HL-60/S4 treated with retinoic acid at 250 ng/mL for 4 days and 3 days (cell line): Measurements from ENCODE around the gene PNLDC1.
"Not testable (repeated sequence)": the region's sequence is repeated elsewhere in the genome, so short reads cannot be mapped to it uniquely, and the experiment has no call there.

ENCODE experiments used
- in situ Hi-C: fragments of 300-500 bp; cut with MboI; formaldehyde crosslinking; loops from 2 replicates; pipeline ENCODE4 v1.7.0; 2022; ENCODE audit warnings: low sequenced_read_pairs

The PNLDC1 gene

DNA sequence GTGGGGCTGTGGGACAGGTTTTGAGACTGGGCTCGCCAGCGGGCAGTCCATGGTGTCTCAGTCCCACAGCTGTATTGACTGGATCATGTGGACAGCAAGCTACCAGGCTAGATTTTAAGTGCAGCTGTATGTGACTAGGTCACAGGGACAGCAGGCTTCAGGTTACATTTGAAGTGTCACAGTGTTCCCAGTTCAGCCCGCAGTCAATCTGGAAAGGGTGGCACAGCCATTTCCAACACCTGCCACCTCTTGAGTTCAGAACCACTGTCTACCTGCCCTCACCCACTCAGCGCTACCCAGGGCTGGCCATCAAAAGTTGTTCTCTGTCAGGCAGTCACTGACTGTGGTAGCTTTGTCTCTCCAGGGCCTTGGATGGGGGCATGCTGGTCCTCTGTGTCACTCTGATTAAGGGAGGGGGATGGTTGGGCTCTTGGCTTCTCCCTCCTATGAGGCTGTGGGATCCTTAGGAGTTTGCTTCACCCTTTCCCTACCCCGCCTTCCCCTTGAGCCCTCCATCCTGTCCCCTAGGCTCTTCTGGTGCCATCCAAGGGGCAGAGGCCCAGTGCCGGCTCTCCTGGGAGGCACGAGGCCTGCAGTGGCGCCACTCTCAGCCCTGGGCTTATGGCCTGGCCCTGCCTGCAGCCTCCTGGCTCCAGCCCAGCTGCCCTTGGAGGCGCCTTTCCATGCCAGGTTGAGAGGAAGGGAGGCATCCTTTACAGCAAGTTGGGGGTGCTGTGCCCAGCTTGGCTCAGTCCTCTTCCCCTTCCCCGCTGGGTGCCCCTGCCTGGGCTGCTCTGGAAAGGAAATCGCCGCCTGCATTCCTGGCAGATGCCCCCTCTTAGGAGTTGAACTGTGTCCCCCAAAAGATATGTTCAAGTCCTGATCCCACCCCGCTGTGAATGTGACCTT, 44.9 kb downstream of the PNLDC1 start:
- in situ Hi-C loops, result no loop called here

- in situ Hi-C loops, result not testable (repeated sequence)
These were observed 48.5 kb downstream of the PNLDC1 start for GRCh38 chr6:159848552-159848951.

DNA sequence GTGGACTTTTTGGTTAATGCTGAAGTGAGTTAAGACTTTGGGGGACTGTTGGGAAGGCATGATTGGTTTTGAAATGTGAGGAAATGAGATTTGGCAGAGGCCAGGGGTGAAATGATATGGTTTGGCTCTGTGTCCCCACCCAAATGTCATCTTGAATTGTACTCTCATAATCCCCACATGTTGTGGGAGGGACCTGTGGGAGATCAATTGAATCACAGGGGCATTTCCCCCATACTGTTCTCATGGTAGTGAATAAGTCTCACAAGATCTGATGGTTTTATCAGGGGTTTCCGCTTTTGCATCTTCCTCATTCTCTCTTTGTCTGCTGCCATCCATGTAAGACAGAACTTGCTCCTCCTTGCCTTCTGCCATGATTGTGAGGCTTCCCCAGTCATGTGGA, 49.8 kb downstream of the PNLDC1 start:
- in situ Hi-C loops, result not testable (repeated sequence)

DNA sequence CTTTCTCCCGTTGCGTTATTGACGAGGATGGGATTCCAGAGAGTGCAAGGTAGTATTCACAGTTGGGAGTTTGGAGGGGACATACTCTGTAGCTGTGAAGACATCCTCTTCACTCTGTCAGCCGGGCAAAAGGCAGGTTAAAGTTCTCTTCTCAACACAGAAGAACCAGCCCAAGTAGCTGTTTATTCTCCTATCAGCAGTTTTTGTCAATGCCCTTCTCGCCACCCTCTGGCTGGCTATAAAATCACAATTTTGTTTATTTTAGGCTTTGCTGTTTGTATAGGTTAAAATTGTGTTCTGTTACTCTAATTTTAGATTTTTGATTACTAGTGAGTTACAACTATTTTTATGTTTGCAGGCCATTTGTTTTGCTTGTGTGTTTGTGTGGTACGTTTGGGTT, 52.8 kb downstream of the PNLDC1 start:
- in situ Hi-C loops, result no loop called here

DNA sequence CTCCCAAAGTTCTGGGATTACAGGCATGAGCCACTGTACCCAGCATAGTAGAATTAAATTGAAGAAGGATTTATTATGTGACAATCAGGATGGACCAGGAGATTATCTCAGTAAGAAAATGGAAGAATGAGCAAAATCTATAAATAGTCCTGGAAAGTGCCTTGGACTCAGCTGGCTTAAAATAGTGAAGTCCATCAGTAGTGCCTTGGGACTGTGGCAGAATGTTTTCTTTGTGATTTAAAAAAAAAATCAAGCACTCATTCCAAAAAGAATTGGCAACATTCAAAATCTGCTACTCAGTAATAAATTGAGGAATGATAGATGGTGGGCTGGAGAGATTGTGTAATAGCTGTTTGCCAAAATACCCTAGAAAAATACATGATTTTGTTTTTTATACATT, 53.7 kb downstream of the PNLDC1 start:
- in situ Hi-C loops, result no loop called here

DNA sequence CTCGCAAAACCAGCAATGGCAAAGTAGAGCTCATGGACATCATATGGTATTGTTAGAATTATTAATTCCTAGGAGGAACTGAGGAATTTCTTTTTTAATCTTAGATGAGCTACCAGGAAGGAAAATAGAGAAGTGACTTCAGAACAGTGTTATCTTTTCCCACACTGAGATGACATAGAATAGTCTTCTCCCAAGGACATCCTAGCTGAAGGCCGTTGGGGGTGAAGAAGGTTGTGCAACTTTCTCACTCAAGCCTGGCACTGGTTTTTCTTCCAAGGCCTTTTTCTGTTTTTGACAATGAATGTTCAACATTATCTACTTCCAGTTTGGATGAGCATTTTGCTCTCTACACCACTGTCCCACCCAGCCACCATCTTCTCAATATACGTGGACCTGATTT, 54.9 kb downstream of the PNLDC1 start:
- in situ Hi-C loops, result no loop called here

DNA sequence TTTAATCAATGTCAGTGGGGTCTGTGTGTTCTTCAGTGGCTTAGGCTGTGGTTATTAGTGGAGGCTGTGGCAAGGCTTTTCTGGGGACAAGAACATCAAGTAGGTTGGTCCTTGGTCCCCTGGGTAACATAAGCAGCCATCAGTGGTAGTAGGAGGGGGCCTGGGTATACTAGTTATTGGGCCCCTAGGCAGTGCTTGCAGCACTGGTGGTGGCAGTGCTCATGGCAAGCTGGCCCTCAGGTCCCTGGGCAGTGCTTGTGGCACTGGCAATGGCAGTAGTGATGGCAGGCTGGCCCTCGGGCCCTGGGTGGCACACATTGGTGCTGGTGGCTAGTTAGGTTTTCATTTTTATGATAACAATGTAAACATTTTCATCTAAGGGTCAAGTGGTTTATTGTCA, 58.2 kb downstream of the PNLDC1 start:
- in situ Hi-C loops, result no loop called here

GRCh38 chr6:159860482-159860881, 60.4 kb downstream of the PNLDC1 start:
- in situ Hi-C loops, result loop anchor here (10.0 kb wide), 1 partner anchor 594 kb away; no protein-coding TSS in a partner anchor

DNA sequence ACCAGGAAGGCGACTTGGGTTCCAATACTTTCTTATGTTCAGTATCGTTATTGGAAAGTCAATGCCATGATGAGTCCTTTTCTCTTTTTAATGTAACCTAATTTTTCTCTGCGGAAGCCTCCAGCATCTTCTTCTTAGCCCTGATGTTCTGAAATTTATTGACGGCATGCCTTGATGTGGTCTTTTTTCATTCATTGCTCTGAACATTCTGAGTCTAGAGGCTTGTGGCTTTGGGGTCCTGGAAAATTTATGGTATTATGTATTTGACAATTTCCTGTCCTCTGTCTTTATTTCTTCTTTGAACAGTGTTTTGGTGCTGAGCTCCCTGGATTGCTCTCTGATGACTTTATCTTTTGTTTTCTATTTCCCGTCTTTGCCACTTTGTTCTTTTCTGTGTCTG, 62.0 kb downstream of the PNLDC1 start:
- in situ Hi-C loops, result loop anchor here (10.0 kb wide), 1 partner anchor 593 kb away; no protein-coding TSS in a partner anchor

- in situ Hi-C loops, result loop anchor here (10.0 kb wide), 1 partner anchor 591 kb away; no protein-coding TSS in a partner anchor
These were observed 63.3 kb downstream of the PNLDC1 start for GRCh38 chr6:159863341-159863740.

GRCh38 chr6:159865226-159865920, 65.3 kb downstream of the PNLDC1 start:
- in situ Hi-C loops, result loop anchor here (10.0 kb wide), 1 partner anchor 589 kb away; no protein-coding TSS in a partner anchor

DNA sequence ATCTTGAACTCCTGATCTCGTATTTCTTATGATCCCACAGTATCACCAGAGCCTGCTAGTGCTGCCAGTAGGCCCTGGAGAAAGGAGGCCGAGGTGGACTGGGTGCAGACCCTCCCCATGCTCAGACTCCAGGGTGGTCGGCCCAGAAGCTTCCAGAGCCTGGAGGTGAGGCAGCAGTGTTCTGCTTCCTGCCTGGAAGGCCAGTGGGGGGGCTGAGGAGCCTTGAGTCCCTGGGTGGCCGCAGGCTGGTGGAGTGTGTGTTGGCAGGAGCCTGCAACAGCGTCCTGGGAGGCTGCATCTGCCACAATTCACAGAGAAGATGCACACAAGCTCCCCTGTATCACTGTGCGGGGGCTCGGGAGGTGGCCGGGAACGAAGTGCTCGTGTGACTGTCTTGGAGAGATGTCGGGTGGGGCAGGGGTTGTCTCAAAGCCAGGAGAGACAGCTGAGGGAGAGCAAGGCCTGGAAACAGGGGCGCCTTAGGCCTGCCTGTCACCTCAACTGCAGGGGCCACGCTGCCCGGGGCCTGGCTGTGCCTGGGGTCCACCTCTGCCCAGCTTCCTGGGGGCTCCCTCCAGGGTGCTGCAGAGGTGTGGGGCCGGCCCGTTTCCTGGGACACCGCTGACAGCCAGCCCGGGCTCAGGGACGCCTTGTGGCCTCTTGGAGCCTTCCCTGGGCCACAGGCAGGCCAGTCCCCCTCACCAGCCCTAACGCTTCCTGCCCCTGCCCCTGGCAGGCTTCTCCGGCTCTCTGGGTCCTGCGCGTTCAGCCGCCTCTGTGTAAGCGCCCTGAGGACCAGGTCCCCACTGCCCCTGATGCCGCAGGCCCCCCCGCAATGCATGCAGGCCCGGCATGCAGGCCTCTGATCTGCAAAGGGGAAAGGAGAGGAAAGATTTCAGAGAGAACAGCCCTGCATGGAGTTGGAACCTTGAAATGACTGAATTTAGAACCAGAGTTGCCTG, 66.5 kb downstream of the PNLDC1 start:
- in situ Hi-C loops, result loop anchor here (10.0 kb wide), 1 partner anchor 588 kb away; no protein-coding TSS in a partner anchor
